Hematopoietic multipotent progenitor cell treated with erythropoietin and hydrocortisone succinate and interleukin-3 and kit ligand, for 6 days (in vitro differentiated cells): ENCODE results near the gene MRPL43.
A peak's percentile ranks its signal among the peaks of the same experiment; 100 is the strongest.

Experiments
- DNase-seq: peaks from one replicate; pipeline ENCODE4 v3.0.0-alpha.2; 2015

The MRPL43 gene

GRCh38 chr10:101001659-101002035 lies 14.3 kb upstream of the MRPL43 start:
- DNase-seq = no peak

DNA sequence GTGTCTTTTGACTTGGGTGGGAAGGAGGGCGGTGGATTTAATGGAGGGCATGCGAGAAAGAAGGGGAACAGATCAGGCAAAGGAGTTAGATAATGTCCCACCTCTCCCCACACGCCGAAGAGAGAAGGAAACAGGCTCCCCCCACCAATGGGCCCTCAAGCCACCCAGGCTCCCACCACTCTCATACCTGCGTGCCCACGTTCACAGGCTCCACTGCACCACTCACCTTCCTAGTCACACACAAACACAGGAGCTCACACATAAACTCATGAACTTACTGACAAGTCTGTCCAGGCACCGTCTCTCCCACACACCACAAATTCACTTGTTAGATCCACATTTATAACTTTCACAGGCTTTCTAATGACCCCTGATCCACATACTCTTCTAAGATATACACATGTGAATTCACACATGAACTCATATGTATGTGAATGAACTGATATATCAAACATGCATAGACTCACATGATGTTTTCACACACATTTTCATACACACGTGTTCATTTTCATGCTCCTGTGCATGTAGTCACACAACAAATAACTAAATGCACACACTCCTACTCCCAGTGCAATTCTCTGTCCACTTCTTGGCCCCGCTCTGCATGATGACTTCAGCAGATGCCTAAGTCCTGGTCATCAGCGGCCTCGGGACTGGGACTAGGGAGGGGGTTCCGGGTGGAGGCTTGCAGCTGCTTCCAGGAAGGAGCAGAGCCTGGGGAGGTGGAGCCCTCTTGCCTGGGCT lies 13.8 kb upstream of the MRPL43 start:
- peak; percentile 43 for DNase-seq

- peak; percentile 61 for DNase-seq
These were observed 13.0 kb upstream of the MRPL43 start for GRCh38 chr10:101000127-101000914.

GRCh38 chr10:100999742-101000126 lies 12.4 kb upstream of the MRPL43 start, which contains the start of gene LZTS2:
TSS of gene LZTS2 (plus strand) at chr10:100999808. CDS start at chr10:101002539, 2,731 bp downstream.
- no peak for DNase-seq

DNA sequence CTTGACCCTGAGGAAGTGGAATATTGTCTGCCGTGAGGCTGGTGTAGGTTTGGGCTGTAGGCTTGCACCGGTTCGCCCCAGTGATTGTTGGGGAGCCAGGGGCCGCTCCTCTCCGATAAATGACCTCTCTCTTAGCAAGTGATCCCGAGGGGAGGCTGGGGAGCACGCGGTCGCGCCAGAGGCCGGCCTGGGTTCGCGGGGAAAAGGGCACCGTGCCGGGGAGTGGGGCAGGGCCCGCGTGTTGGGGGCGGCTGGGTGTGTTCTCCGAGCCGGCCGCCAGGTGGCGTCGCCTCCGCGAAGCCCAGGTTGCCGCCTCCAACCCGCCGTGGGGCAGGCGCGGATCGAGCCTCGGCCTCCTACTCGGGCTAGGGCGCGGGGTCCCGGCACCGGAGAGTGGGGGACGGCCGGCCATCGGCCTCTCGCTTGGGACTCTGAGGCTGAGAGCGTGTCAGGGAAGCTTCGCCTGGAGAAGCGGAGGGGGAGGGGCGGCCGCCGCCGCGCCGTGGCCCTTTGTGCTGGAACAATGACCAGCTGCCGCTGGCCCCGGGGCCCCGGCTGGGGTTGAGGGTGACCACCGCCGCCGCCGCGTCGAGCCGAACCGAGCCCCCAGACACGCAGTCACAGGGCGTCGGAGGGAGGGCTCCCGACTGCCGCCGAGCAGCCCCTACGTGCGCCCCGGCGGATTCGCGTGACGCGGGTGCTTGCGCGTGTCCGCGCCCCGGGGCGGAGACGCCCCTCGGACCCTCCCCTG lies 11.9 kb upstream of the MRPL43 start:
- peak; percentile 81 for DNase-seq

DNA sequence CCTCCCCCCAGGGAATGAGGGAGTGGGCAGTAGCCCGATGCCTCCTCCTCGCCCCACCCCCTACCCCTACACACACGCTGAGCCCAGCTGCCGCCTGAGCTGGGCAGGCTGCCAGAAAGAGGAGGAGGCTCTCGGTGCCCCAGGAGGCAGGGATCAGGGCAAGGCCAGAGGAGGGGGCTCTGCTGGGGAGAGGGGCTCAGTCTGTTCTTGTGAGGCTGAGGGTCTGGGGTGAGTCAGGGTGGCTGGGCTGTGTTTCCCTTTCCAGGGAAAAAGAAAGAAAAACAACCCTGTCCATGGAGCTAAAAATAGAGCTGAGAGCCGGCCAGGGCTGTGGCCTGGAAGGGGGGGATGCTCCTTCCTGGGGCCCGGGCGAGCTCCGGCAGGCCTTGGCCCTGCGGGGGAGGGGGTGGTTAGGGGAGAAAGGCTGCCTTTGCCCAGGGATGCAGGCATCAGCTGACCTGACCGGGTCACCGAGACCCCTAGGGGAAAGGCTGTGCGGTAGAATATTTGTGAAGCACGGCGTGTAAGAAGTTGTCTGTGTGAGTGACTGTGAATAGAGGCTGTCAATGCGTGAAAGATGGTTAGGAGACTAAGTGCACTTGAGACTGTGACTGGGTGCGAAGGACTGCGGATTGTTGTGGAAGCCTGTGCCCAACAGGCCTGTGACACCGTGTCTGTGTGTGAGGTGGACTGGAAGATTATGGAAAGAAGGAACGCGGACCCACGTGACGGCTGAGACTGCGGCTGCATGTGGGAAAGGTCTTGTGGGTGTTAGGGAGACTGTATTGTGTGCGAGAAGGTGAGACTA lies 11.1 kb upstream of the MRPL43 start:
- peak; percentile 92 for DNase-seq

DNA sequence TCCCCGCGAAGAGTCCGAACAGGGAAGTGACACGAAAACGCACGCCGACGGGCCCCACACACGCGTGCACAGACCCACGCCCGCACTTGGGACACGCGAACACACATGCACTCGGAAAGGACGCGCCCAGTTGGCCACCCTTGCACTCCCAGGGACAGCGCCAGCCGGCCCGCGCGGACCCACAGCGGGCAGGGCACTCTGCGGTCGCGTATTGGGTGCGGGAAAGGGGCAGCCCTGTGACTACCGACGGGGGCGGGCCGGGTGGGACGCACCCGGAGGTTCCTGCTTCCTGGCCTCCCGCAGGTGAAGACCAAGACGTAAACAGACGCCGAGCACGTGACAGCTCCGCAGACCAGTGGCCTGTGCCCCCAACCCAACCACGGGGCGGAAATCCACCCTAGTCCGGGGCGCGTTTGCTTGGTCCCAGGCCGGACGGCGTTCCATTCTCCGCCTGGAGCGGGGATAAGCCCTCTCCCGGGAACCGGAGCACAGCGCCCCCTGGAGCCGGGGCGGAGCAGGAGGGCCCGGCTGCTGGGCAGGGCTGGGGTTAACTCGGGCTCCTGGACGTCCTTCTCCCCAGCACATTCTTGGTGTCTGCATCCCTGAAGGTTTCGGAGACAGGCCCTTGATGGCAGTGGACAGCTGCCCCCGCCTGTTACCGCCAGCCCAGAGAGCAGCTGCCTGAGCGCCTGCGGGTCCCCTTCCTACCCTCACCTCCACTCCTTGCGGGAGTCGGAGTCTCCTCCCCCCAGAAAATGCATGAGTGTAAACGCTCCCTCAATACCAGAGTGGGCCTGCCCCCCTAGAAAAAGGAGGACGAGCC lies 10.3 kb upstream of the MRPL43 start:
- peak; percentile 81 for DNase-seq

DNA sequence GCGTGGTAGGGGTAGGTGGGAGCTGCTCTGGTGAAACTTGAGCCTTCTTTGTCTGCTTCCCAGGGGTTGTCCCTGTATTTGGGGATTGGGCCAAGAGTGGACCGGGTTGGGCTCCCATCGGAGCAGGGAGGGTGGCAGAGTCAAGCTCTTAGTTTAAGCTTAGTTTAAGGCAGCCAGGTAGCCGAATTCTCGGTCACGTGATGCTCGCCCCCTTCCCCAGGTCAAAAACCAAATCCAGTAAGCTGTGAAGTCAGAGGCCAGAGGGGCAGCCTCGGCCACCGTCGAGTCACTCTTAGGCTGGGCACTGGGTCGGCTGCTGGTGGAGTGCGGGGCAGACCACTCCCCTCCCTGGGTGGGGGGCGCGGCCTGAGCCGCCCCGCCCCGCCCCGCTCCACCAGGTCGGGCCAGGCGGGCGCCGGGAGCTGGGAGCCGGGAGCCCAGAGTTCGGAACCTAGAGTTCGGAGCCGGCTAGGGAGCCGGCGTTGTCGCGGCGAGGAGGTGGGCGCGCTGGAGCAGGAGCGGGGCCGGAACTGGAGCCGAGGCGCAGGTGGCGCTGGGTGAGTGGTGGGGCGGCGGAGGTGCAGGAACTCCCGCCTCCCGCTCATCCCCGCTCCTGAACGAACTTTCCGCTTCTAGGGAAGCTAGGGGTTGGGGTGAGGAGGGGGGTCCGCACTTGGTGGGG lies 9.5 kb upstream of the MRPL43 start:
- peak; percentile 51 for DNase-seq

- DNase-seq = no peak
These were observed 7.9 kb upstream of the MRPL43 start for GRCh38 chr10:100995181-100995580.

- DNase-seq = no peak
These were observed 6.8 kb upstream of the MRPL43 start for GRCh38 chr10:100993986-100994708.

DNA sequence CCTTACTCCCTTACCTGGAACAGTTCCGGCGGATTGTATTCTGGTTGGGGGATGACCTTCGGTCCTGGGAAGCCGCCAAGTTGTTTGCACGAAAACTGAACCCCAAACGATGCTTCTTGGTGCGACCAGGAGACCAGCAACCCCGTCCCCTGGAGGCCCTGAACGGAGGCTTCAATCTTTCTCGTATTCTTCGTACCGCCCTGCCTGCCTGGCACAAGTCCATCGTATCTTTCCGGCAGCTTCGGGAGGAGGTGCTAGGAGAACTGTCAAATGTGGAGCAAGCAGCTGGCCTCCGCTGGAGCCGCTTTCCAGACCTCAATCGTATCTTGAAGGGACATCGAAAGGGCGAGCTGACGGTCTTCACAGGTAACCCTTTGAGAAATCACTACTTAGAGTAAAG lies 1.8 kb upstream of the MRPL43 start:
- DNase-seq = no peak

DNA sequence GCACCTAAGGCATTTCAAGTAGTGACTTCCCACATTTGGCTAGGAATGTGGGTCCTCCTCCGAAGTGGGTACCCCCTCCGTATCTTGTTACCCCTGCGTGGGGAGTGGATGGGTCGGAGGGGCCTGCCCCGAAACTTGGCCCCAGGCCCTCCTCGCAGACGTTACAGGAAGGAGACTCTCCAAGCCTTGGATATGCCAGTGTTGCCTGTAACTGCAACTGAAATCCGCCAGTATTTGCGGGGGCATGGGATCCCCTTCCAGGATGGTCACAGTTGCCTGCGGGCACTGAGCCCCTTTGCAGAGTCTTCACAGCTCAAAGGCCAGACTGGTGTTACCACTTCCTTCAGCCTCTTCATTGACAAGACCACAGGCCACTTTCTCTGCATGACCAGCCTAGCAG lies 869 bp upstream of the MRPL43 start:
- no peak for DNase-seq

DNA sequence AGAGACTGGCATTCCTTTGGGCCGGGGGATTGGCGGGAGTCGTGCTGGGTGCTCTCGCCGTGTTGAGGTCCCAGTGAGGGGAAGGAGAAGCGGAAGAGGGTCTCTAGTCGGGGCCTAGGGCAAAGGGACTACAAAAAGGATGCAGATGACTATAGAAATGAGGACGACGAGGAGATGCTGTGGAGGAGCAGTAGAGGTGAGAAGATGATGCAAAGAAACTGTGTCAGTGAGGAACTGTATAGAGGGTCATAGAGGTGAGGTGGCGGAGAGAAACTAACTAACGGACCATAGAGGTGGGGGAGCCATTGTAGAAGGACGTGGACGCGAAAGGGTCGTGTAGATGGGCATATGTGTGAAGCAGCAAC lies 370 bp upstream of the MRPL43 start:
- DNase-seq = no peak

- no peak for DNase-seq
These were observed 710 bp downstream of the MRPL43 start for GRCh38 chr10:100986623-100986951.

DNA sequence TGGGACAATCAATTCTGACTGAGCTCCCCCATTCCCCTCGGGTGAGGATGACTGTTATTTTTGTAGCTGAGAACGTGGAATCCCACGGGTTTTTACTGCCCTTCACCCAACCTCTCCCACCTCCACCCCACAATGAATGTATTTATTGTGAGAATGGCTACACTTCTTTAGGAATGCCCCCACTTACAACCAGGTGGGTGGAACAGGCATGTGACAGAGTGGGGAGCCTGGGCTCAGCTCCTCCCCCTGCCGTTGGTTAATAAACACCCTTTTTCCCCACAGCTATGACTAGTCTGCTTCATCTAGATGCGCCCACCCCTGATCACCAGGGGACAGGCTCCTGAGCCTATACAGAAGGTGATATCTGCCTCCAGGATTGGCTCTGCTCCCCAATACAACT lies 2.0 kb downstream of the MRPL43 start:
- DNase-seq = peak; percentile 29

GRCh38 chr10:100984672-100985177 lies 2.6 kb downstream of the MRPL43 start:
- DNase-seq = no peak

GRCh38 chr10:100983868-100984671 lies 3.2 kb downstream of the MRPL43 start:
- DNase-seq = no peak

DNA sequence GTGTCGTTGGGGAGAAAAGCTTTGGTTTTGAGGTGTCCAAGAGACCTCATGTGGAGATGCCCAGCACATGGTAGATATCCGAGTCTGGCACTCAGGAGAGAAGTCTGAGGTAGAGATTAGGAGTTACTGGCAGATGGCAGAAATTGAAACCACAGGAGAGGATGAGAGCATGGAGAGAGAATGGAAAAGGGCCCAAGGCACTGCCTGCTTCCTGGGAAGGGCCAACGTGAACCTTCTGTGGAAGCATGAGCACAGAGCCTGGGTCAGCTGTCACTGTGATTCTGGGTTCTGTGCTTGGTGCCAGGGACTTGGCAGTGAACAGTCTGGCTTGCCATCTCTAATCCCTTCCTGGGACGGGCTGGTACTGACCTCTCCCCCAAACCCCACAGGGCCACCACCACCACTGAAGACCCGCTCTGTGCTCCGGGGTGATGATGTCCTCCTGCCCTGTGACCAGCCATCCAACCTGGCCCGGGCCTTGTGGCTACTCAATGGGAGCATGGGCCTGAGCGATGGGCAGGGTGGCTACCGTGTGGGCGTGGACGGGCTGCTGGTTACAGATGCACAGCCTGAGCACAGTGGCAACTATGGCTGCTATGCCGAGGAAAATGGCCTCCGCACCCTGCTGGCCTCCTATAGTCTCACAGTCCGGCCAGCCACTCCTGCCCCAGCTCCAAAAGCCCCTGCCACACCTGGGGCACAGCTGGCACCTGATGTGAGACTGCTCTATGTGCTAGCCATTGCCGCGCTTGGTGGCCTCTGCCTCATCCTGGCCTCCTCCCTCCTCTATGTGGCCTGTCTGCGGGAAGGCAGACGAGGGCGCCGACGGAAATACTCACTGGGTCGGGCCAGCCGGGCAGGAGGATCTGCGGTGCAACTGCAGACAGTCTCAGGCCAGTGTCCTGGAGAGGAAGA lies 4.1 kb downstream of the MRPL43 start:
- no peak for DNase-seq
